Gastroesophageal sphincter (tissue), 3 donors: Measurements from ENCODE around the gene MXRA8.

Experiments used
- POLR2A ChIP-seq, 2 donors: fragments of 450-650 bp; IDR thresholded peaks; one replicate each; pipeline ENCODE4 v1.6.1; 2017; ENCODE audit warnings: antibody characterized with exemption in 2 of 2, mild to moderate bottlenecking in 2 of 2, moderate library complexity in 1 of 2
- TF ChIP-seq, protein P1 (sequence below), 4 experiments: fragments of 200-600 bp in 2 of 4; fragments of 450-650 bp in 2 of 4; sonication (generic) in 1 of 4; IDR thresholded peaks; one replicate each; pipeline ENCODE4 v1.5.1; 2017 to 2019; ENCODE audit warnings: antibody characterized with exemption in 4 of 4, mild to moderate bottlenecking in 2 of 4, moderate library complexity in 2 of 4

DNA sequence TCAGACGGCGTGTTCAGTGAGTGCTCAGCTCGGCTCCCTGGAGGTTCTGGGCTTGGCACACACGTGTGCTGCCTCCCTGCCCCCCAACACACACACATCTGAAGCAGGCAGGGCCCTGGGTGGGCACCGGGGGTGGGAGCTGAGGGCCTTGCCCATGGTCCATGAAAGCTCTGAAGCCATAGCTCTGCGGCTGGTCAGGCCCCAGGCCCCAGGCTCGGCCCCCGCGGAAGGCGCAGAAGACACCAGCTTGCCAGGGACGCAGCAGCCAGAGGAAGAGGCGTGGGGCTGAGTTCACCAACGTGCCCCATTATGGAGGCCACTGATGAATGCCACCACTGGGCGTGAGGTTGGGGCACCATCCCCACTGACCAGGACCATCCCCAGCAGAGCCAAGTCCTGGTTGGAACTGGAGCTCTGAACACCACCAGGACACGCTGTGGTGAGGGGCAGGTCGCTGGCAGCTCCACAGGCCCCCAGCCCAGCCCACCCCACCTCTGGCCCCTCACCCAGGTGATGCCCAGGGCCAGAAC, 12.5 kb upstream of the MXRA8 start:
- TF ChIP-seq, protein P1, sequence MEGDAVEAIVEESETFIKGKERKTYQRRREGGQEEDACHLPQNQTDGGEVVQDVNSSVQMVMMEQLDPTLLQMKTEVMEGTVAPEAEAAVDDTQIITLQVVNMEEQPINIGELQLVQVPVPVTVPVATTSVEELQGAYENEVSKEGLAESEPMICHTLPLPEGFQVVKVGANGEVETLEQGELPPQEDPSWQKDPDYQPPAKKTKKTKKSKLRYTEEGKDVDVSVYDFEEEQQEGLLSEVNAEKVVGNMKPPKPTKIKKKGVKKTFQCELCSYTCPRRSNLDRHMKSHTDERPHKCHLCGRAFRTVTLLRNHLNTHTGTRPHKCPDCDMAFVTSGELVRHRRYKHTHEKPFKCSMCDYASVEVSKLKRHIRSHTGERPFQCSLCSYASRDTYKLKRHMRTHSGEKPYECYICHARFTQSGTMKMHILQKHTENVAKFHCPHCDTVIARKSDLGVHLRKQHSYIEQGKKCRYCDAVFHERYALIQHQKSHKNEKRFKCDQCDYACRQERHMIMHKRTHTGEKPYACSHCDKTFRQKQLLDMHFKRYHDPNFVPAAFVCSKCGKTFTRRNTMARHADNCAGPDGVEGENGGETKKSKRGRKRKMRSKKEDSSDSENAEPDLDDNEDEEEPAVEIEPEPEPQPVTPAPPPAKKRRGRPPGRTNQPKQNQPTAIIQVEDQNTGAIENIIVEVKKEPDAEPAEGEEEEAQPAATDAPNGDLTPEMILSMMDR (IDR thresholded peaks at IDR 0.05) = no peak
- no peak for TF ChIP-seq POLR2A (IDR thresholded peaks at IDR 0.05)
